SH-SY5Y (cell line): ENCODE measurements around the gene SNN.

ENCODE experiments used
- GATA2 ChIP-seq: IDR thresholded peaks from 2 replicates; pipeline ENCODE4 v1.6.1; 2011; ENCODE audit warnings: mild to moderate bottlenecking, low read depth, low read length
- GATA3 ChIP-seq: IDR thresholded peaks from 2 replicates; pipeline ENCODE4 v1.6.1; 2011; ENCODE audit warnings: low read depth, mild to moderate bottlenecking, low read length, moderate library complexity

- no peak for TF ChIP-seq GATA2
- no peak for TF ChIP-seq GATA3
These were observed 49.6 kb downstream of the SNN start for GRCh38 chr16:11717811-11718210.
